WTC11 (cell line): Measurements from ENCODE around the gene PTPRK. TPM values are rescaled to one million over a fixed set of nuclear protein-coding genes. Genes with fewer than 3 reads are reported as not detected.

Experiments used
- ATAC-seq: fragments of 200-7000 bp; cut with Tn5 transposase; 2 replicates; pipeline ENCODE4 v1.10.0; 2021; ENCODE audit warnings: mild to moderate bottlenecking, moderate library complexity
- CTCF ChIA-PET: fragments of 300-600 bp; sonication (Branson Sonifier 250); formaldehyde crosslinking; loops from one replicate; lab custom pipeline; 2021; ENCODE audit warnings: antibody characterized with exemption; lab: Charles Lee
- POLR2A ChIA-PET: fragments of 350-600 bp; sonication (Branson Sonifier 250); formaldehyde crosslinking; loops from one replicate; lab custom pipeline; 2021; ENCODE audit warnings: antibody characterized with exemption; lab: Charles Lee
- DNase-seq: peaks from one replicate; pipeline ENCODE4 v3.0.0; 2021; ENCODE audit warnings: low spot score
- H3K27ac Mint-ChIP-seq: 2 replicates; pipeline ENCODE4 v1.8.0; 2021; ENCODE audit warnings: mixed read lengths
- H3K27me3 Mint-ChIP-seq: 2 replicates; pipeline ENCODE4 v1.8.0; 2021; ENCODE audit warnings: low read depth, mild to moderate bottlenecking, moderate library complexity, mixed read lengths
- H3K36me3 Mint-ChIP-seq: 2 replicates; pipeline ENCODE4 v1.8.0; 2021; ENCODE audit warnings: mixed read lengths
- H3K4me1 Mint-ChIP-seq: 2 replicates; pipeline ENCODE4 v1.8.0; 2022; ENCODE audit warnings: mixed read lengths
- H3K4me3 Mint-ChIP-seq: 2 replicates; pipeline ENCODE4 v1.8.0; 2021; ENCODE audit warnings: mild to moderate bottlenecking, moderate library complexity, mixed read lengths
- H3K9me3 Mint-ChIP-seq: 2 replicates; pipeline ENCODE4 v1.8.0; 2021; ENCODE audit warnings: mixed read lengths
- ATF1 ChIP-seq: sonication (generic); formaldehyde crosslinking; IDR thresholded peaks from 2 replicates; pipeline ENCODE4 v1.8.1; 2023; ENCODE audit warnings: mild to moderate bottlenecking, moderate library complexity, missing genetic modification reagents
- CTCF ChIP-seq: fragments of 200-600 bp; IDR thresholded peaks from 2 replicates; pipeline ENCODE4 v1.8.0; 2022; ENCODE audit warnings: antibody characterized with exemption
- ERG ChIP-seq: fragments of 250-450 bp; sonication (Bioruptor Pico); IDR thresholded peaks from 2 replicates; pipeline ENCODE4 v1.8.0; 2021; ENCODE audit warnings: mild to moderate bottlenecking
- ETV6 ChIP-seq: sonication (generic); formaldehyde crosslinking; IDR thresholded peaks from 2 replicates; pipeline ENCODE4 v1.8.1; 2022; ENCODE audit warnings: mild to moderate bottlenecking, missing genetic modification reagents
- FOXP4 ChIP-seq: sonication (generic); formaldehyde crosslinking; IDR thresholded peaks from 2 replicates; pipeline ENCODE4 v1.8.0; 2022; ENCODE audit warnings: mild to moderate bottlenecking, missing genetic modification reagents
- GABPB1 ChIP-seq: sonication (generic); formaldehyde crosslinking; IDR thresholded peaks from 2 replicates; pipeline ENCODE4 v1.8.1; 2023; ENCODE audit warnings: mild to moderate bottlenecking, missing genetic modification reagents
- MYBL2 ChIP-seq: sonication (generic); formaldehyde crosslinking; IDR thresholded peaks from 2 replicates; pipeline ENCODE4 v1.8.1; 2023; ENCODE audit warnings: mild to moderate bottlenecking, moderate library complexity, missing genetic modification reagents
- NR3C1 ChIP-seq: sonication (generic); formaldehyde crosslinking; conservative IDR thresholded peaks from 2 replicates; pipeline ENCODE4 v1.8.1; 2023; ENCODE audit warnings: low read depth, mild to moderate bottlenecking, missing genetic modification reagents
- SOX15 ChIP-seq: fragments of 250-450 bp; sonication (Bioruptor Pico); IDR thresholded peaks from 2 replicates; pipeline ENCODE4 v1.9.0; 2021; ENCODE audit warnings: mild to moderate bottlenecking
- SP1 ChIP-seq: sonication (generic); formaldehyde crosslinking; conservative IDR thresholded peaks from 2 replicates; pipeline ENCODE4 v1.8.1; 2022; ENCODE audit warnings: missing genetic modification reagents
- TP53 ChIP-seq: sonication (generic); formaldehyde crosslinking; IDR thresholded peaks from 2 replicates; pipeline ENCODE4 v1.8.1; 2023; ENCODE audit warnings: mild to moderate bottlenecking, missing genetic modification reagents
- ZMAT4 ChIP-seq: fragments of 250-450 bp; sonication (Bioruptor Pico); IDR thresholded peaks from 2 replicates; pipeline ENCODE4 v1.9.0; 2021; ENCODE audit warnings: mild to moderate bottlenecking
- ZNF121 ChIP-seq: sonication (generic); formaldehyde crosslinking; IDR thresholded peaks from 2 replicates; pipeline ENCODE4 v1.8.0; 2023; ENCODE audit warnings: missing genetic modification reagents
- ZNF219 ChIP-seq: sonication (generic); formaldehyde crosslinking; IDR thresholded peaks from 2 replicates; pipeline ENCODE4 v1.8.0; 2023; ENCODE audit warnings: missing genetic modification reagents, mild to moderate bottlenecking, borderline replicate concordance
- ZNF263 ChIP-seq: sonication (generic); formaldehyde crosslinking; IDR thresholded peaks from 2 replicates; pipeline ENCODE4 v1.8.1; 2022; ENCODE audit warnings: low read depth, mild to moderate bottlenecking, moderate library complexity, missing genetic modification reagents
- ZNF532 ChIP-seq: fragments of 250-450 bp; sonication (Bioruptor Pico); IDR thresholded peaks from 2 replicates; pipeline ENCODE4 v1.9.0; 2021; ENCODE audit warnings: mild to moderate bottlenecking, borderline replicate concordance
- total RNA-seq: library from RNA; stranded (reverse); gene quantifications from 3 replicates; pipeline ENCODE4 v1.2.3, GENCODE V29; 2021

The PTPRK gene
- total RNA-seq, 1 experiment from 2014 or later = 44.8 TPM

- H3K27me3 Mint-ChIP-seq = no peaks in the 10 kb centered on the region
- peaks cover 12% of the 10 kb centered on the region for H3K4me1 Mint-ChIP-seq
- H3K4me3 Mint-ChIP-seq = no peak overlapping the region
- POLR2A ChIA-PET = no interaction called here
- H3K36me3 Mint-ChIP-seq = peaks cover 5% of the 10 kb centered on the region
- CTCF ChIA-PET = no interaction called here
- no peak for TF ChIP-seq ZNF263 (CRISPR knock-in tag)
- TF ChIP-seq ZNF219 (CRISPR knock-in tag) = no peak
- no peak for TF ChIP-seq ATF1 (CRISPR knock-in tag)
- no peak for TF ChIP-seq ZNF121 (CRISPR knock-in tag)
- TF ChIP-seq ZMAT4 = no peak
- TF ChIP-seq MYBL2 (CRISPR knock-in tag) = no peak
- no peak for TF ChIP-seq SP1 (CRISPR knock-in tag)
- TF ChIP-seq SOX15 (CRISPR knock-in tag) = no peak
- no peak for TF ChIP-seq ERG (CRISPR knock-in tag)
- TF ChIP-seq GABPB1 (CRISPR knock-in tag) = no peak
- TF ChIP-seq FOXP4 (CRISPR knock-in tag) = no peak
- DNase-seq (no peak), ATAC-seq (no peak)
- 0 out of 2 replicates have a peak, but pooled peaks cover 3% of the 10 kb centered on the region for H3K9me3 Mint-ChIP-seq
- no peak overlapping the region for H3K27ac Mint-ChIP-seq
Observed at GRCh38 chr6:128394167-128394566, 126.2 kb downstream of the PTPRK start.

GRCh38 chr6:128389820-128390534 is 130.4 kb downstream of the PTPRK start:
- Mint-ChIP-seq H3K36me3 (no peaks in the 10 kb centered on the region), H3K9me3 (no peaks in the 10 kb centered on the region), H3K27me3 (no peaks in the 10 kb centered on the region), H3K4me1 (peaks cover 15% of the 10 kb centered on the region), H3K4me3 (no peak overlapping the region), H3K27ac (no peak overlapping the region)
- ChIA-PET POLR2A (no interaction called here), CTCF (no interaction called here)
- DNase-seq (no peak), ATAC-seq (no peak)
- TF ChIP-seq NR3C1 (CRISPR knock-in tag) (no peak), TP53 (CRISPR knock-in tag) (no peak), ETV6 (no peak), CTCF (no peak), ZNF532 (CRISPR knock-in tag) (no peak), SP1 (CRISPR knock-in tag) (no peak)
